IPS-NIHi11 (cell line): ENCODE data around the gene ATP2A1.
"Not testable (repeated sequence)": the region's sequence is repeated elsewhere in the genome, so short reads cannot be mapped to it uniquely, and the experiment has no call there.

ENCODE experiments used
- DNase-seq: peaks from one replicate; pipeline ENCODE4 v3.0.0; 2012; ENCODE audit warnings: mixed read lengths, low spot score

ATP2A1 gene

DNA sequence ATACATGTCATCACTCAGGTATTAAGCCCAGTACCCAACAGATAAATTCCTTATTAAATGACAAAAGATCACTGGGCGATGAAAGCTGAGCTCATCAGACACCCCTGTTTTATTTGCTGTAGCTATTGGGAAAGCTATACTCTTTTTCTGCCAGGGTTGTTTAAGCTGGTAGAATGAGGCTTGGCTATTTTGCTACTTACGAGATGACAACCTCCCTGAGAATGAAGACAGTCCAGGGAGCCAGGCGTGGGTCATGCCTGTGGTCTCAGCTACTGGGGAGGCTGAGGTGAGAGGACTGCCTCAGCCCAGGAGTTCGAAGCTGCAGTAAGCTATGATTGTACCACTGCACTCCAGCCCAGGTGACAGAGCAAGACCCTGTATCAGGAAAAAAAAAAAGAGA lies 19.0 kb upstream of the ATP2A1 start:
- no peak for DNase-seq

DNA sequence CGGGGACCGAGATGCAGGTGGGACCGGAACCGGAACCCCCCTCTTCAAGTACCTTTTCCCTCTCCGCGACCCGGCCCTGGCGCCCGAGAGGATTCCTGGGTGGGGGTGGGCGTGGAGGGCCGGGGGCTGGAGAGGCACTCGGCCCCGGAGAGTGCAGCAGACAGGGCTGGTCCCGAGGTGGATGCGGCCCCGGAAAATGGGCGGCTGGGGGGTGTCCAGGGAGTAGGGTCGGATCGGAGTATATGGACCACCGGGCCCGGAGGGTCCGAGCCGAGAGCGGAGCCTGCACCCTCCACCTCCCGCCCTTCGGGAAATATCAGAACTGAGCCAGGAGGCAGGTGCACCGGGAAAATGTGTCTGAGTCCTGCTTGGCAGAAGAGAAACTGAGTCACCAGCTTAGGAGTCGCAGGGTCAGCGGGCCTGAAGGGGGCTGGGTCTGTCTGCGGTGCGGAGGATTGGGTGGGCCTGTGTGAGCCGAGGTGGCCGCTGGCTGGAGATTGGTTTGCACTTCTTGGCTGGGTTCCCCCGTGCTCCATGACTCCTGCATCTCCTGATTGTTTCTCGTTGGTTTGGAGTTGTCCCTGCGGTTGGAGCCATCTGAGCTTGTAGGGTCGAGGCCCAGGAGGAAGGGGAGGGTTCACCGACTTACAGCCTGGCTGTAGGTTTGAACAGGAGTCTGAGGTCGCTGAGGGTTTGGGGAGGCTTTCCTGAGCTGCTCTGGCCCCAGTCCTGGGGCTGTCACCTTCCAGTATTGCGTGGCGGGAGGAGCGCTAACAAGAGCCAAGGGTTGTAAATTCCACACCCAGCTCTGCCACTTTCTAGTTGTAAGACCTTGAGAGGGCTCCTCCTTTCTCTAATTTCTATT lies 14.1 kb upstream of the ATP2A1 start:
- DNase-seq = no peak

DNA sequence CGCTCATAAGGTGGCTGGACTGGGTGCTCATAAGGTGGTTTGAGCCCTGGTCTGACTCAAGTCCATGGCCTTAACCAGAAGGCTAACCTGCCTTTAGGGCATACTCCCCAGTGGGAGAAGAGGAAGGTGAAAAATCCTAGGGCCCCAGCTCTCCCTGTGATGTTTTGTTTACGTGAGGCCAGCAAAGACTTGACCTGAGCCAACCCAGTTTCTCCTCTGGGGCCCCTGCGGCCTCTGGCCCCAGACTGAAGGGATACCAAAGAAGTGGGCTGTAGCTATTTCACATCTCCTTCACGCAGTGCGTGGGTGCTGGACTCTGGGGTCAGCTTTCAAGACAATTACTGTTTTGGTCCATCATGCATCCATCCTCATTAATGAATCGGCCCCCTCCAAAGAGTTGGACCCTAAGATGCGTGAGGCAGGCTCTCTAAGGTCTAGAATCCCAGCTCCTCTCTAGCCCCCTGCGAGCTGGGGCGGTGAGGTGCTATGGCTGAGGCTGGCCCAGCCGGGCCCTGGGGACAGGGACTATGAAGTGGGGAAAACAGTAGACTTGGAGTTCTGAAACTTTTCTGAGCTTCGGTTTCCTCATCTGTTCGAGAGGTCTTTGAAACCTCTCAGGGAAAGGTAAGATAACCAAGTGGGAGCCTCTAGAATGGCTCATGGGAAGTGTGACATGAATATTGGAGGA lies 13.1 kb upstream of the ATP2A1 start:
- no peak for DNase-seq

DNA sequence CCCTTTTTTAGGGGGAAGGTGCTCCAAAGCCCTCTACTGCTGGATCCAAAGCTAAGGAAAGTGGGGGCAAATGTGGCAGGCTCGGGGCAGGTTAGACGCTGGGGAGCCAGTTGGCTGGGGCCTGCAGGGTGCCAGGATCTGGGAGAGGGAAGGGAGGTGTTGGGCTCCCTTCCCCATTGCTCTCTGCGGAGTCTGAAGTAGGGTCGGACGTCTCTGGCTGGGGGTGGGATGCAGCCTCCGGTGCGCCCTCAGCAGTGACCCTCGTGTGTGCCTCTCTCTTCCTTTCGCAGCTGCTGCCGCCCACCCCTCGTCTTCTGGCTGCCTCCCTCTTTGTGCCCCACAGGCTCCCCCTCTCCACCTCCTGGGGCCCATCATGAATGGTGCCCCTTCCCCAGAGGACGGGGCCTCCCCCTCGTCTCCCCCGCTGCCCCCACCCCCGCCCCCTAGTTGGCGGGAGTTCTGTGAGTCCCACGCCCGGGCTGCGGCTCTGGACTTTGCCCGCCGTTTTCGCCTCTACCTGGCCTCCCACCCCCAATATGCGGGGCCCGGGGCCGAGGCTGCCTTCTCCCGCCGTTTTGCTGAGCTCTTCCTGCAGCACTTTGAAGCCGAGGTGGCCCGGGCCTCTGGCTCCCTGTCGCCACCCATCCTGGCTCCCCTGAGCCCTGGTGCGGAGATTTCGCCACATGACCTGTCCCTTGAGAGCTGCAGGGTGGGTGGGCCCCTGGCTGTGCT lies 12.4 kb upstream of the ATP2A1 start:
- DNase-seq = no peak

DNA sequence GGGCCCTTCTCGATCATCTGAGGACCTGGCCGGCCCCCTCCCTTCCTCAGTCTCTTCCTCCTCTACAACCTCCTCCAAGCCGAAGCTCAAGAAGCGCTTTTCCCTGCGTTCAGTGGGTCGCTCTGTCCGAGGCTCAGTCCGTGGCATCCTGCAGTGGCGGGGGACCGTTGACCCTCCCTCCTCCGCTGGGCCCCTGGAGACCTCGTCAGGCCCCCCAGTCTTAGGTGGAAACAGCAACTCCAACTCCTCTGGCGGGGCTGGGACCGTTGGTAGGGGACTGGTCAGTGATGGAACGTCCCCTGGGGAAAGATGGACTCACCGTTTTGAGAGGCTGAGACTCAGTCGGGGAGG lies 11.9 kb upstream of the ATP2A1 start:
- DNase-seq = no peak

DNA sequence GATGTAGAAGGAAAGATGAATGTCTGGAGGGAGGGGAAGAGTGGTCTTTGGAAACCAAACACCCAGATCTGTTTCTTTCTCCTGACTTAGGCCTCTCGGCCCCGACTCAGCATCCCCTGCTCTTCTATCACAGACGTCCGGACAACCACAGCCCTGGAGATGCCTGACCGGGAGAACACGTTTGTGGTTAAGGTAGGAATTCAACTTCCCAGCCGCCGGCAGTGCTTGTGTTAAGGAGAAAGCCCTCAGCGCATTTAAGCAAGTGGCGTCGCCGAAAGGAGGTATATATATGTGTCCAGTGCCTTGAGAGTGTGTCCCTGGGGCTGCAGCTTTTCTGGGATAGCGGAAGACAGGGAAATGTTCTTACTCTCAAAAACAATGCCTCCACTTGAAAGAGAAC lies 11.0 kb upstream of the ATP2A1 start:
- no peak for DNase-seq

DNA sequence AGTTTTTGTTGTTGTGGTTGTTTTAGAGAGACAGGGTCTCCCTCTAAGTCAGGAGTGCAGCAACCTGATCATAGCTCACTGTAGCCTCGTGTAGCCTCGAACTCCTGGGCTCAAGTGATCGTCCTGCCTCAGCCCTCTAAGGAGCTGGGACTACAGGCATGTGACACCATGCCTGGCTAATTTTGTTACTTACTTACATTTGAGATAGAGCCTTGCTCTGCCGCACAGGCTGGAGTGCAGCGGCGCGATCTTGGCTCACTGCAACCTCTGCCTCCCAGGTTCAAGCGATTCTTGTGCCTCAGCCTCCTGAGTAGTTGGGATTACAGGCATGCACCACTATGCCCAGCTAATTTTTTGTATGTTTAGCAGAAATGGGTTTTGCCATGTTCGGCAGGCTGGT lies 10.6 kb upstream of the ATP2A1 start:
- not testable (repeated sequence) for DNase-seq

DNA sequence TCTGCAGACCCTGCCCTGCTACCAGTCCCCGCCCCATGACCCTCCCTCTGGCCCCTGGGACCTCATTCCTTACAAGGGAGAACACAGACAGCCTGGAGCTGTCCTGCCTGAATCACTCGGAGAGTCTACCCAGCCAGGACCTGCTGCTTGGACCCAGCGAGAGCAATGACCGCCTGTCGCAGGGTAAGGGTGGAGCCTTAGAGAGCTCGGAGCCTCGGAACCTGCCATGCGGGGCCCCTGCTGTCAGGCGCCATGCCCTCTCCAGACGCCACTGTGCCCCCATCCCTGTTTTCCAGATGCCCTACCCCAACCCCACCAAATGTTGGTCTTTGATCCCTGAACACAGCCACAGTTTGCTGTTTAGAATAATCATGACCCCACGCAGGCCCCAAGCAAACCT lies 9.1 kb upstream of the ATP2A1 start:
- no peak for DNase-seq

DNA sequence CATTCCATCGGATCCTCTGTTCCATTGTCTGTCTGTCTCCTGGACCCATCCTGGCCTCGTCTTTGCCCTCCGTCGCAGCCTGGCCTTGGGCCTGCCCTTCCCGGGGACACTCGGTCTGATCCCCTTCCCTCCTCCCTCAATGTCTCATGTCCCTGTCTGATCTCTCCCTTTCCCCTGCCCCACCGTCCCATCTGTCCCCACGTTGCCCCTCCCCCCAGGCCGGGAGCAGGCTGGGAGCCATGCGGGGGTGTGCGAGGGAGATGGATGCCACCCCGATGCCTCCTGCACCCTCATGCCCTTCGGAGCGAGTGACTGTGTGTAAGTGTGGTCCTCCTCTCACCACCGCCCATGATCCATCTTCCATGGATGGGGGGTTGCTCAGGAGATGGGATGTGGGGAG lies 5.3 kb upstream of the ATP2A1 start:
- no peak for DNase-seq

DNA sequence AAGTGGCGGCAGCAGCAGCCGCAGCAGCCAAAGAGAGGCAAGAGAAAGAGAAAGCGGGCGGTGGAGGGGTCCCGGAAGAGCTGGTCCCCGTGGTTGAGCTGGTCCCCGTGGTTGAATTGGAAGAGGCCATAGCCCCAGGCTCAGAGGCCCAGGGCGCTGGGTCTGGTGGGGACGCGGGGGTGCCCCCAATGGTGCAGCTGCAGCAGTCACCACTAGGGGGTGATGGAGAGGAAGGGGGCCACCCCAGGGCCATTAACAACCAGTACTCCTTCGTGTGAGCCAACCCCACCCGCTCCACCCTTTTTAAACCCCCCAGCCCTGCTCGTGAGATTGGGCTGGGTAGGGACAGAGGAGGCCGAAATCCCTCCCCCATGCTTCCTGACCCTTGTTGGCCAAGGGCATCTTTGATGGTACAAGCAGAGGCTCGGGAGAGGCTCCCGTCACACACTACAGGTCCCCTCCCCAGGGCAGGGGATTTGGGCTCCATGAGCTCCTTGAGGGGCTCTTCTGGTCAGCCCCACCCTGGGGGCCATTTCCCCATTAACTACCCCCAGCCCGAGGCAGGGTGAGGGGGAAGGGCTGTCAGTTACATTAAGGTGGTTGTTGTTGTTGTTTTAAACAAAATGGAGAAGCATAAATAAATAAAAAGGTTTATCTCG lies 4.6 kb upstream of the ATP2A1 start:
- DNase-seq = peak; percentile 89

DNA sequence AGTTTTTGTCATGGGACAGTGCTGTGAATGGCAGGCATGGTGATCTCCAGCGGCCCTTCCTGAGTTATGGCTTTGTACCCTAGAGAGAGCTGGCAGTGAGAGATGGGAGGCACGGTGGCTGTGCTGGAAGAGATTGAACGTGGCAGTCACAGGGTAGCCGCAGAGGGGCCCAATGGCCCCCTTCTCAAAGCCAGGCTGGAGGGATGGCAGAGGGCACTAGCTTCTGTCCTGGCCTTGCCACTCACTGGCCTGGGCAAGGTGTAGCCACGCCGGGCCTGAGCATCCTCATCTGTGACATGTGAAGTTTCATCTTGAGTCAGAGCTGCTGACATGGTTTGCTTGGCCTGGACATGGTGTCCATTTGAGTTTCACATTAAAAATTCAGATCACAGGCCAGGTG lies 3.9 kb upstream of the ATP2A1 start:
- no peak for DNase-seq

DNA sequence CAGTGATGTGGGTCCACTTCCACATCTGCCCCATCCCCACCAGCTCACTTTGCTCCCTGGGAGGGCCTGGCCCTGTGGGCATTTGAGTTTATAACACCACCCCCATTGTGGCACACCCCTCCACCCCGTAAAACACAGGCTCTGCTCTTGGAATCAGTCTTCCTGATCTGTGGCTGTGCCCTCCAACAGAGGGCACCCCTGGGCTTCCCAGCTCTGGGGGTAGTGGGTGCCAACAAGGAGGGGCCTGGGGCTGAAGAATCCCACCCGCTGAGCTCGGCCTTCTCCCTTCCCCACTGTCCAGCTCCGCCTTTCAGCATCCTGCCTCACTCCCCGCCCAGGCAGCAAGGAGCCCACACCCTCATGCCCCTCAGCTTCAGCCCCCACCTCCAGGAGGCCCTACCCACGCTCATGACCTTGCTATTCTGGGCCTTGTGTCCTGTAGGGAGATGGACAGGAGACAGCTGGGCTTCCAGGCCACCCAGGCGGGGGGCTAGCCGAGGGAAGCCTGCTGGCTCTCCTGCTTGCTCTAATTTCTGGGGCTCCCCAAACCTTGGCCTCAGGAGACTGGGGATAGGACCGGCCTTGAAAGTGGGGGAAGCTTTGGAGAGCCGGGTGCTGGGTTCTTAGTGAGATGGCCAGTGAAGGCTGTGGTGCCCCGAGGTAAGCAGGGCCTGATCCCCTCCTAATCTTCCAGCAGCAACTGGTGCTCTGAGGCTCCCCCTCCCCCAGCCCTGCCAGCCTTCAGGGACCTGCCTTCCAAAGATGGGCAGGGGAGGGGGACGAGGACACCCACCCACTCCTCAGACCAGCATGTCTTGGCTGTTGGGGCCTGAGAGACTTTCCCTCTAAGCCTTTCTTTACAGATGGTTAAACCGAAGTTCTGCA lies 2.9 kb upstream of the ATP2A1 start:
- no peak for DNase-seq

DNA sequence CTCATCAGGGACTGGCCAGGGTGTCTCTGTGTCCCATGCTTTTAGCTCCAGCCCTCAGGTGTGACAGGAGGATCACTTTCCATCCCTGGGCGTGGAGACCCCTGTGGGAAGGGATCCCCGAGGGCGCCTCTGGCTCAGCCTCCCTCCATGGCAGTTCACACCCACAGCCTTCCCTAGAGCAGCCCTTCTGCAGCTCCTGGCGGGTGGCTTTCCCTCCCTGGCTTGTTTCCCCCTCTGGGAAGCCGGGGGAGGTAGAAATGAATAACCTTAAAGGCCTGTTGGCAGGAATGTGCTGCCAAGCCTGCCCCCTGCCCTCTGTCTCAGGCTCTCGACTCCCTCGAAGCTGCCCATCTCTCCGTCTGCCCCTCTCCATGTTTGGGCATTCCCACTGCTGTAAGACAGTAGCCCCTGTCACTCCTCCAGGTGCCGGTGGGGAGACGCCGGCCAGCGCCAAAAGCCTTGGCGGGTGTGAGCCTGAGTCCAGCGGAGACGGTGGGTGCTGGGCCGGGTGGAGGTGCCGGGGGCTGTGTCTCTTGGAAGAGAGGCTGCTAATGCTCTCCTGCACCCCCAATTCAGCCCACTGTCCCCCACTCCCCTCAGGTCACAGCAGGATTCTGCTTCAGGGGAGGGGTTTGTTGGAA lies 2.1 kb upstream of the ATP2A1 start:
- DNase-seq = no peak

DNA sequence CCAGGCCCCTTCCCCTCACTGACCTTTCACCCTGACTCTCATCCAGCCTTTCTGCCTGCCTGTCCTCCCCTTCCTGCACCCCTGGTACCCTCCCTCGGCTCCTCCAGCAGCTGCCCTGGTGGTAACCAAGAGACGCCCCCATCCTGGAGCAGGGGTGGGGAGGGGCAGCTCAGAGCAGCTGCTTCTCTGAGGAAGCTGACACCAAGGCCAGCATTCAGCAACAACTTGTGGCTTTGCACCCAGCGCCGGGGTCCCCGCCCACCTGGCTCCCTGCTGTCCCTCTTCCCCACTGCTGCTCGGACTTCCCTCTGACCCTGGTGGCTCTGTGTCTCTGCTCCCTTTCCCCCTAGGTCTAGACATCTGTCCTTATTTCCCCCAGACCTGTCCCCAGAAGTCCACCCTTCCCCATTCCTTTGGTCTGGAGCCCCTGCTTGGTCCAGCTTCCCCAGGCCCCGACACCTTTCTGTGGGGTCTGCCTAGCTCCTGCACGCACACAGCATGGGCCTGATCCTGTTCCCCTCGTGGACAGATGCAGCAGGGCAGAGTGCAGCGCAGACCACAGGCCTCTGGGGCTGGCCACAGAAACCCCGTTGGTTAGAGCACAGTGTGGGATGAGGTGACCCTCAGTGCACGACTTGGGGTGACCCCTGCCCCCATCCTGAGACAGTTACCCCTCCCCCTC lies 1.2 kb upstream of the ATP2A1 start:
- no peak for DNase-seq

DNA sequence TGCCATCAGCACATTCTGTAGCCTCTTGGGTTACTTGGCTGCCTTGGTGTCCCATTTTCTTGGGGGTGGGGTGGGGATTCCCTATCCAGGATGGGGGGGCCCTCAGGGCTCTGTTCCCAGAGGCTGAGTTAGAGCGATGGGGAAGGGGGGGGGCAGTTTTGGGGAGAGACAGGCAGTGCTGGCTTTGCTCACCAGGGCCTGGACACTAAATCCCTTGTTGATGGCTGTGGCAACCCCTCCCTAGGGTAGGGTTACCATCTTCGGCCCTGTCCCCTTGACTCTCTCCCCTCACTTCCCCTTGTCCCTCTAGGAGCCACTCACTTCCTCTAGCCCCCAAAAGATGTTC lies 660 bp upstream of the ATP2A1 start:
- DNase-seq = no peak

DNA sequence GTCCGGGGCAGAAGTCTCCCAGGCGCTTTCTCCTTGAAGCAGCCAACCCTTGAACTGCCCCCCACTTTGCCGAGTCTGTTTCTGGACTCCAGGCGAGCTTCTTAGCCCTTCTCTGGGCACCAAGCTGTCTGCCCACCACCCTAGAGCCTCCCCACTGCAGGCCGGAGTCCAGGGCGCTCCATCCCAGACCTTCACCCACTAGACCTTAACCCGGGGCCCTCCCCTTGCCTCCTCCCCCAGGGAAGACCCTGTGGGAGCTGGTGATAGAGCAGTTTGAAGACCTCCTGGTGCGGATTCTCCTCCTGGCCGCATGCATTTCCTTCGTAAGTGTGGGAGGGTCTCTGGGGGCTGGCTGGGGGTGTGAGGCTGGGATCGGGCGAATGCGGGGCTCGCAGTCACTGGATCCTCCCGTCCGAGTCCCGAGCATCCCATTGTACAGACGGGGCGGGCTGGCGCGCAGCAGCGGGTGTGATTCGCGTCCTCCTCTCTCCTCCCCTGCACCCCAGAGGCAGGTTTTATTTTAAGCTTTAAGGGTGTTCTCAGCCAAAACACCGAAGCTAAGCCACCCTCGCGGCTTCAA lies 1.1 kb downstream of the ATP2A1 start:
- peak; percentile 63 for DNase-seq

DNA sequence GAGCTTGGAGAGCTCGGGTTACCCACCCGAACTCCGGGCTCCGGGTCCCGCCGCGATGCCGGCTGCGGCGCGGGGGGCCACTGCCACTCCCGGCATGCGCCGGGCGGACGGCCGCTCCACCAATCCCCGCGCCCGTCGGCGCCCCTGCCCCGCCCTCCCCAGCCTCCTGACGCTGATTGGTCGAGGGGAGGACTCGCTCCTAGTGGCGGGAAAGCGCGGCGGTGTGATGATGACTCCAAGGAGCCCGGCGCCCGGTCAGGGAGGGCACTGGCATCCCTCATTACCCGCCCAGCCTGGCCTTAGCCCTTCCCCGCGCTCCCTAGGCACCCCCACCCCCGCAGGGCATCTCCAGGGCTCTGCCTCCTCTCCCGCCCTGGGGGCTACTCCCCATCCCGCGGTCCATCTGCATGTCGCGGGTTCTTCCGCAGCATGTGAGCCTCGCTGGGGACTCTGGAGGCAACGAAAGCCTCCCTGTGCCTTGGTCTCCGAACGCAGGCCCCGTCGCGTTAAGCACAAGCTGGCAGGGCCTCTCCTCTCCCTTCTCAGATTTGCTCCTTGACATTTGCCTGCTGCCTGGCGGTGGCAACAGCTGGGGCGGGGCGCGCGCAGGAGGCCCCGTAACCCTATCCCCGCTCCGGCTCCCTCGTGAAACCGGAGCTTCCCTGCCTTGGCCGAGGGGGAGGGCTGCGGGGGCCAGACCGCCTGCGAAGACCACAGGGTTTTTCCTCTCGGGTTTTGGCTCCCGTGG lies 1.7 kb downstream of the ATP2A1 start:
- DNase-seq = peak; percentile 99

DNA sequence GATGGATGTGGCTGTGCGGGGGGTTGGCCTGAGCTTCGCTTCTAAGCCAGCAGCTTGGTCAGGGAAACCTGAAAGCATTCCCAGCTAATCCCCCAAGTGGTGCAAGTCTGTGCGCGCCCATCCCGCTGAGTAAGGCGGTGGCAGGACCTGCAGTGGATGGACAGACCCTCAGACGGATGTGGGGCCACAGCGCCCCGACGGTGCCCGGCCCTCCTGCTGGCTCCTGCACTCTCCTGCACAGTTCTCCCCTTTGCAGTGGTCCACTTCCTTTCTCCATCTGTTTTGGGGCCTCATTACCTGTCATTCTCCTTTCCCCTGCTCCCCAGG lies 2.3 kb downstream of the ATP2A1 start:
- DNase-seq = no peak

DNA sequence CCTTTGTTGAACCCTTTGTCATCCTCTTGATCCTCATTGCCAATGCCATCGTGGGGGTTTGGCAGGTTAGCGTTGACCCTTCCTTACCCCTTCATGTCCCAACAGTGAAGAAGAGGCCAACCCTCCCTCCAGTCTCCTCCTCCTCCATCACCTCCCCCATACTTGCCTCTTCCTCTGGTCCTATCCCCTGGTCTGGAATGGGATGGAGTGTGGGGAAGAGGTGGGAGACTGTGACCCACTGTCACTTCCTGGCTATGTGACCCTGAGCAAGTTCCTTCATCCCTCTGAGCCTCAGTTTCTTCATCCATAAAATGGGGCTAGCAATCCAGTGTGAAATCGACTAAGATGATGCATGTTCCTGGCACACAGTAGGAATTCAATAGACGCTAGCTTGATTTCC lies 2.7 kb downstream of the ATP2A1 start:
- DNase-seq = no peak

DNA sequence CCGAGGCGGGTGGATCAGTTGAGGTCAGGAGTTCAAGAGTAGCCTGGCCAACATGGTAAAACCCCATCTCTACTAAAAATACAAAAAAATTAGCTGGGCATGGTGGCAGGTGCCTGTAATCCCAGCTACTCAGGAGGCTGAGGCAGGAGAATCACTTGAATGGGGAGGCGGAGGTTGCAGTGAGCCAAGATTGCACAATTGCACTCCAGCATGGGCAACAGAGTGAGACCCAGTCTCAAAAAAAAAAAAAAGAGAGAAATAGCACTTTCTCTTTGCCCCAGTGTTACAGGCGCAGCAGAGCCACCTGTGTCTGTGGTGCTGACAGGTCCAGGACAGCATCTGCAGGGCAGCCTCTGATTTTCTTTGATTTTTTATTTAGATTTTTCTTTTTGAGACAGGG lies 3.3 kb downstream of the ATP2A1 start:
- DNase-seq = not testable (repeated sequence)
